ENCODE data around the gene IPCEF1.
"Not testable (repeated sequence)": the region's sequence is repeated elsewhere in the genome, so short reads cannot be mapped to it uniquely, and the experiment has no call there.

Gene IPCEF1

GRCh38 chr6:154331750-154332149 is 24.9 kb downstream of the IPCEF1 start:
- no peak overlapping the region for H3K4me3 ChIP-seq (replicated peaks; ENCODE audit: low read depth, low read length)
- DNase-seq (ENCODE audit: extremely low read depth, insufficient read length) = no peak
- H3K36me3 ChIP-seq (ENCODE audit: control insufficient read depth, insufficient read depth, low read length) = no peaks in the 10 kb centered on the region
- TF ChIP-seq CTCF (IDR thresholded peaks at IDR 0.05; ENCODE audit: insufficient read depth, low read length, poor library complexity, severe bottlenecking) = no peak
- no peaks in the 10 kb centered on the region for H3K27me3 ChIP-seq (replicated peaks; ENCODE audit: control insufficient read depth, insufficient read depth, low read length)

DNA sequence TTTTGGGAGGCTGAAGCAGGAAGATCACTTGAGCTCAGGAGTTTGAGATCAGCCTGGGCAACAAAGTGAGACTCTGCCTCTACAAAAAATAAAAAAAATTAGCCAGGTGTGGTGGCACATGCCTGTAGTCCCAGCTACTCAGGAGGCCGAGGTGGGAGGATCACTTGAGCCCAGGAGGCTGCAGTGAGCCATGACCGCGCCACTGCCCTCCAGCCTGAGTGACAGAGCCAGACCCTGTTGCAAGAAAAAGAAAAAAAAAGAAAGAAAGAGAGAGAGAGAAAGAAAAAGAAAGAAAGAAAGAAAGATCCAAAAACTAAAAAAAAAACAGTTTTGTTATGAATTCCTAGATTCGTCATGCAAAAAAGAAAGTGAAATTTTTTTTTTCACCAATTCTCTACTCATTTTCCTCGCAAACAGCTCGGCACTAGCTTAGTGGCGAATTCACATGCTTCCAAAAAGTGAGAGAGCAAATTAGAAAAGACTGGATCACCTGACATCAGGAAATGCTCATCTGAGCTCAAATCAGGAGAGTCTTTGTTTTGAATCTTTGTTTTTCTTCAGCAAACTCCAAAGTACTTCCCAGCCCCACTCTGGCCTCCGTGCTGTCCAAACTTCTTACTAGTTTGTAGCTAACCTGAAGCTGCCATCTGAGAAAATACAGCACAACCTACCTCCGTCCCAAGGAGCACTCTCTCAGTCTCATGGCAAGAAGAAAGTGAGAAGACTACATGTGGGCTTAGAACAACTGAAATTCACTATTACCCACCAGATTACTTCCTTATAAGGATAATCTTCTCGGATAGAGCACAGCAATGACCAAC is 27.0 kb downstream of the IPCEF1 start:
- Histone ChIP-seq H3K36me3 (ENCODE audit: control insufficient read depth, insufficient read depth, low read length) (no peaks in the 10 kb centered on the region), H3K4me3 (replicated peaks; ENCODE audit: low read depth, low read length) (peak overlapping the region; percentile 43), H3K27me3 (replicated peaks; ENCODE audit: control insufficient read depth, insufficient read depth, low read length) (no peaks in the 10 kb centered on the region)
- no peak for DNase-seq (ENCODE audit: extremely low read depth, insufficient read length)
- no peak for TF ChIP-seq CTCF (IDR thresholded peaks at IDR 0.05; ENCODE audit: insufficient read depth, low read length, poor library complexity, severe bottlenecking)

DNA sequence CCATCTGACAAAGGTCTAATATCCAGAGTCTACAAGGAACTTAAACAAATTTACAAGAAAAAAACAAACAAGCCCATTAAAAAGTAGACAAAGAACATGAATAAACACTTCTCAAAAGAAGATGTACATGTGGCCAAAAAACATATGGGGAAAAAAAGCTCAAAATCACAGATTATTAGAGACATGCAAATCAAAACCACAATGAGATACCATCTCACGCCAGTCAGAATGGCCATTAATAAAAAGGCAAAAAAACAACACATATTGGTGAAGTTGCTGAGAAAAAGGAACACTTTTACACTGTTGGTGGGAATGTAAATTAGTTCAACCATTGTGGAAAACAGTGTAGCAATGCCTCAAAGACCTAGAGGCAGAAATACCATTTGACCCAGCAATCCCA is 29.3 kb downstream of the IPCEF1 start:
- not testable (repeated sequence) for H3K4me3 ChIP-seq (replicated peaks; ENCODE audit: low read depth, low read length); H3K36me3 ChIP-seq (ENCODE audit: control insufficient read depth, insufficient read depth, low read length); DNase-seq (ENCODE audit: extremely low read depth, insufficient read length); H3K27me3 ChIP-seq (replicated peaks; ENCODE audit: control insufficient read depth, insufficient read depth, low read length)

GRCh38 chr6:154325142-154325541 is 31.5 kb downstream of the IPCEF1 start:
- Histone ChIP-seq H3K36me3 (ENCODE audit: control insufficient read depth, insufficient read depth, low read length) (no peaks in the 10 kb centered on the region), H3K4me3 (replicated peaks; ENCODE audit: low read depth, low read length) (no peak overlapping the region), H3K27me3 (replicated peaks; ENCODE audit: control insufficient read depth, insufficient read depth, low read length) (no peaks in the 10 kb centered on the region)
- no peak for DNase-seq (ENCODE audit: extremely low read depth, insufficient read length)
- no peak for TF ChIP-seq CTCF (IDR thresholded peaks at IDR 0.05; ENCODE audit: insufficient read depth, low read length, poor library complexity, severe bottlenecking)

DNA sequence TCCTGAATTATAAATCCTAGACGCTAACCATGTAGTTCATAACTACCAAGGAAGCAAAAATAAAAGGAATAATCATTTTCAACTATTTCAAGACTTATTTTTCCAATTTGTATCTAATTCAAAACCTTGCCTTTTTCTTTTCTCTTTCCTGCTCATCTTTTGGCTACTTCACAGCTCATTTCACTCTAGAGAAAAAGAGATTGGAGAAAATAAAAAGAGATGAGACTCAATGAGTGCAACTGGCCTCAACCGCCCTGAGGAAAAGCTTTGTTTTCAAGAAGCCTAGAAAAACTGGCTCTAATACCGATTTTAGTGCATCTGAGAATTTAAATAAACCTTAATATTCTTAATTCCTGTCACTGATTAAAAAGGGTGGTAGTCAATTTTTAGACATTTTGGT is 36.4 kb downstream of the IPCEF1 start:
- H3K27me3 ChIP-seq (replicated peaks; ENCODE audit: control insufficient read depth, insufficient read depth, low read length) = no peaks in the 10 kb centered on the region
- H3K4me3 ChIP-seq (replicated peaks; ENCODE audit: low read depth, low read length) = no peak overlapping the region
- DNase-seq (ENCODE audit: extremely low read depth, insufficient read length) = no peak
- no peaks in the 10 kb centered on the region for H3K36me3 ChIP-seq (ENCODE audit: control insufficient read depth, insufficient read depth, low read length)
- no peak for TF ChIP-seq CTCF (IDR thresholded peaks at IDR 0.05; ENCODE audit: insufficient read depth, low read length, poor library complexity, severe bottlenecking)

DNA sequence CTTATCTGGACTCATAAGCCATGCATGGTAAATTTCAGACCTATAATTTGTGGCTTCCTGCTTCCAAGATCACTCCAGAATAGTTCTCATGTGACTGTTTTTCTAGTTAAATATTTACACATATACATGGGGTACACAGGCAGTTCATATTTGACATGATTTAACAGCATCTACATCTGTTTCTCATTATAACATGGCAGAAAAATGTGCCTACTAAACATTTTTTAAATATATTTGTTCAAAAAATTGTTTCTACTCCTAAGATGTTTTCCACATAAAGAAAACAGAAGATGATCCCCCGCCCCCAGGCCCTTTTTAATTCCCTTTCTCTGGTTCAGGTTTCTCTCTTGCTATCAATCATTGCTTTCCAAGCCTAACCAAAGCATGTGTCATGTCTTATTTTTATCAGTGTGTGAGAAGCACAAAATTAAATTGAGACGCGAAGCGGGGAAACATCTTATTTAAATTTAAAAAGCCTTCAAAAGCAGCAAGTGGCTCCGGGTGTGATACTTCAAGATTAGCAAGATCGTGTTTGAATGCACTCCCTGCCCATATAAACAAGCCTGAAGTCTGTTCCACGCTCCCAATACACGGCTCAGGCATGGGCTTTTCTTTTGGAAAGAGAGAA is 37.3 kb downstream of the IPCEF1 start:
- DNase-seq (ENCODE audit: extremely low read depth, insufficient read length) = no peak
- Histone ChIP-seq H3K4me3 (replicated peaks; ENCODE audit: low read depth, low read length) (no peak overlapping the region), H3K27me3 (replicated peaks; ENCODE audit: control insufficient read depth, insufficient read depth, low read length) (no peaks in the 10 kb centered on the region), H3K36me3 (ENCODE audit: control insufficient read depth, insufficient read depth, low read length) (no peaks in the 10 kb centered on the region)
- TF ChIP-seq CTCF (IDR thresholded peaks at IDR 0.05; ENCODE audit: insufficient read depth, low read length, poor library complexity, severe bottlenecking) = no peak

Measured in GM06990 (cell line).